ENCODE data around the gene KLHL3. TPM values are rescaled to one million over a fixed set of nuclear protein-coding genes. Genes with fewer than 3 reads are reported as not detected.

KLHL3 gene
- total and polyA plus RNA-seq, 11 donors: 8.3 to 77.6 (median 26.1) TPM

- 67 to 78% (median 74%) methylated on average over 2 of the region's 2 CpGs for WGBS, 4 donors
- Histone ChIP-seq H3K4me3 (no peak overlapping the region), H3K27me3 (peaks cover 0 to 6% (median 0%) of the 10 kb centered on the region in 9 donors), H3K4me1 (no peaks in the 10 kb centered on the region), H3K27ac (no peak overlapping the region), H3K9me3 (no peaks in the 10 kb centered on the region), H3K36me3 (no peaks in the 10 kb centered on the region)
- DNase-seq (no peak), ATAC-seq (no peak)
- intact Hi-C loops (cut with DNase I): loop anchor here in 5 of 10 donors (5.0 to 10.0 kb wide), 4 partner anchors 102 to 292 kb away; no protein-coding TSS in a partner anchor
- no peak for TF ChIP-seq POLR2A (IDR thresholded peaks at IDR 0.05)
- TF ChIP-seq, protein P1, sequence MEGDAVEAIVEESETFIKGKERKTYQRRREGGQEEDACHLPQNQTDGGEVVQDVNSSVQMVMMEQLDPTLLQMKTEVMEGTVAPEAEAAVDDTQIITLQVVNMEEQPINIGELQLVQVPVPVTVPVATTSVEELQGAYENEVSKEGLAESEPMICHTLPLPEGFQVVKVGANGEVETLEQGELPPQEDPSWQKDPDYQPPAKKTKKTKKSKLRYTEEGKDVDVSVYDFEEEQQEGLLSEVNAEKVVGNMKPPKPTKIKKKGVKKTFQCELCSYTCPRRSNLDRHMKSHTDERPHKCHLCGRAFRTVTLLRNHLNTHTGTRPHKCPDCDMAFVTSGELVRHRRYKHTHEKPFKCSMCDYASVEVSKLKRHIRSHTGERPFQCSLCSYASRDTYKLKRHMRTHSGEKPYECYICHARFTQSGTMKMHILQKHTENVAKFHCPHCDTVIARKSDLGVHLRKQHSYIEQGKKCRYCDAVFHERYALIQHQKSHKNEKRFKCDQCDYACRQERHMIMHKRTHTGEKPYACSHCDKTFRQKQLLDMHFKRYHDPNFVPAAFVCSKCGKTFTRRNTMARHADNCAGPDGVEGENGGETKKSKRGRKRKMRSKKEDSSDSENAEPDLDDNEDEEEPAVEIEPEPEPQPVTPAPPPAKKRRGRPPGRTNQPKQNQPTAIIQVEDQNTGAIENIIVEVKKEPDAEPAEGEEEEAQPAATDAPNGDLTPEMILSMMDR (IDR thresholded peaks at IDR 0.05): no peak
Observed at GRCh38 chr5:137606401-137606800, 129.5 kb downstream of the KLHL3 start.

- H3K4me3 ChIP-seq: no peak overlapping the region
- TF ChIP-seq, protein P1 (IDR thresholded peaks at IDR 0.05): peak in 5 of 12 donors; percentile 15 to 36 (median 19)
- TF ChIP-seq POLR2A (IDR thresholded peaks at IDR 0.05): no peak
- peaks cover 0 to 6% (median 0%) of the 10 kb centered on the region in 9 donors for H3K27me3 ChIP-seq
- 39 to 44% (median 42%) methylated on average over 4 of the region's 4 CpGs for WGBS, 4 donors
- DNase-seq: no peak
- peak in 3 of 4 donors; percentile 31 to 64 (median 58) for ATAC-seq
- H3K9me3 ChIP-seq: no peaks in the 10 kb centered on the region
- no peaks in the 10 kb centered on the region for H3K36me3 ChIP-seq
- no peaks in the 10 kb centered on the region for H3K4me1 ChIP-seq
- H3K27ac ChIP-seq: no peak overlapping the region
- intact Hi-C loops (cut with DNase I): loop anchor here in 5 of 10 donors (5.0 to 10.0 kb wide), 4 partner anchors 101 to 291 kb away; no protein-coding TSS in a partner anchor
Observed at GRCh38 chr5:137605411-137605810, 130.5 kb downstream of the KLHL3 start.

- TF ChIP-seq, protein P1 (IDR thresholded peaks at IDR 0.05): no peak
- TF ChIP-seq POLR2A (IDR thresholded peaks at IDR 0.05): no peak
- no peak for DNase-seq
- Histone ChIP-seq H3K9me3 (no peaks in the 10 kb centered on the region), H3K4me1 (no peaks in the 10 kb centered on the region), H3K27ac (no peak overlapping the region), H3K27me3 (peaks cover 0 to 8% (median 0%) of the 10 kb centered on the region in 9 donors), H3K36me3 (no peaks in the 10 kb centered on the region), H3K4me3 (no peak overlapping the region)
- intact Hi-C loops (cut with DNase I): loop anchor here in 5 of 10 donors (5.0 to 10.0 kb wide), 4 partner anchors 100 to 290 kb away; no protein-coding TSS in a partner anchor
- 36 to 50% (median 46%) methylated on average over 9 of the region's 9 CpGs for WGBS, 4 donors
- ATAC-seq: no peak
Observed at GRCh38 chr5:137604348-137605095, 131.4 kb downstream of the KLHL3 start.

GRCh38 chr5:137603891-137604290, 132.0 kb downstream of the KLHL3 start:
- no peak for TF ChIP-seq POLR2A (IDR thresholded peaks at IDR 0.05)
- TF ChIP-seq, protein P1 (IDR thresholded peaks at IDR 0.05): no peak
- Histone ChIP-seq H3K4me1 (no peaks in the 10 kb centered on the region), H3K27me3 (peaks cover 0 to 14% (median 0%) of the 10 kb centered on the region in 9 donors), H3K9me3 (no peaks in the 10 kb centered on the region), H3K4me3 (no peak overlapping the region), H3K27ac (no peak overlapping the region), H3K36me3 (no peaks in the 10 kb centered on the region)
- intact Hi-C loops (cut with DNase I): loop anchor here in 3 of 10 donors (10.0 kb wide), 3 partner anchors 99 to 289 kb away; no protein-coding TSS in a partner anchor
- DNase-seq: no peak
- ATAC-seq: no peak
- WGBS, 4 donors: 76 to 97% (median 93%) methylated on average over 1 of the region's 1 CpG
